Spleen (tissue), 13 donors: ENCODE measurements around the gene DHX35. TPM values are rescaled to one million over a fixed set of nuclear protein-coding genes. Genes with fewer than 3 reads are reported as not detected.

Experiments
- DNase-seq: peaks from one replicate; pipeline ENCODE4 v3.0.0-alpha.2; 2020
- H3K27ac ChIP-seq, 8 donors: fragments of 200-600 bp; sonication (generic) in 7 of 8; 1 replicate in 4 of 8; 2 replicates in 4 of 8; pipeline versions ENCODE4 v1.5.0 to v1.8.0; 2016 to 2021; ENCODE audit warnings: inconsistent platforms in 4 of 8, mild to moderate bottlenecking in 4 of 8, moderate library complexity in 1 of 8
- H3K27me3 ChIP-seq, 7 donors: fragments of 200-600 bp; sonication (generic) in 6 of 7; replicated peaks in 1 of 7; 1 replicate in 4 of 7; 2 replicates in 3 of 7; pipeline versions ENCODE4 v1.5.0 to v1.8.0; 2016 to 2021; ENCODE audit warnings: inconsistent platforms in 3 of 7, mild to moderate bottlenecking in 1 of 7
- H3K36me3 ChIP-seq, 6 donors: fragments of 200-600 bp; sonication (generic) in 5 of 6; 1 replicate in 4 of 6; 2 replicates in 2 of 6; pipeline versions ENCODE4 v1.5.0 to v1.8.0; 2016 to 2021; ENCODE audit warnings: inconsistent platforms in 2 of 6
- H3K4me1 ChIP-seq, 6 donors: fragments of 200-600 bp; sonication (generic) in 5 of 6; 1 replicate in 3 of 6; 2 replicates in 3 of 6; pipeline versions ENCODE4 v1.5.0 to v1.8.0; 2016 to 2021; ENCODE audit warnings: inconsistent platforms in 3 of 6
- H3K4me3 ChIP-seq, 8 donors: fragments of 200-600 bp; sonication (generic) in 7 of 8; 1 replicate in 4 of 8; 2 replicates in 4 of 8; pipeline versions ENCODE4 v1.5.0 to v1.8.0; 2016 to 2021; ENCODE audit warnings: inconsistent platforms in 4 of 8, mild to moderate bottlenecking in 4 of 8, moderate library complexity in 2 of 8
- H3K9me3 ChIP-seq, 8 donors: fragments of 200-600 bp; sonication (generic) in 7 of 8; 1 replicate in 4 of 8; 2 replicates in 4 of 8; pipeline versions ENCODE4 v1.5.0 to v1.8.0; 2016 to 2021; ENCODE audit warnings: inconsistent platforms in 4 of 8
- POLR2A ChIP-seq, 3 donors: fragments of 450-650 bp; IDR thresholded peaks; one replicate each; pipeline ENCODE4 v1.5.1; 2017; ENCODE audit warnings: antibody characterized with exemption in 3 of 3, mild to moderate bottlenecking in 1 of 3
- POLR2AphosphoS5 ChIP-seq, 3 donors: sonication (generic); formaldehyde crosslinking; IDR thresholded peaks; one replicate each; pipeline ENCODE4 v1.5.1; 2017; ENCODE audit warnings: antibody characterized with exemption in 3 of 3
- WGBS, 5 donors: extraction: QIAGEN DNeasy Blood & Tissue Kit in 3 of 5; methylation state at CpG; one replicate each; pipeline versions ENCODE4 v1.1.5 to v1.1.7; 2013 to 2018; 5-methylcytosine and 5-hydroxymethylcytosine counted together
- intact Hi-C: fragments of 100-400 bp; cut with DNase I; formaldehyde crosslinking; loops from one replicate; pipeline ENCODE4 v1.15.0; 2023; ENCODE audit warnings: low total_unique reads
- long read RNA-seq, 2 donors: transcript quantifications; one replicate each; lab custom pipeline, GENCODE V29; 2026
- polyA plus RNA-seq, 3 donors: library from polyadenylated mRNA; stranded (reverse); fragments of 200-250 nt; gene quantifications; one replicate each; pipeline ENCODE4 v1.2.1, GENCODE V29; 2013
- total RNA-seq, 7 donors: library from RNA; depleted of rRNA in 3 of 7; stranded (reverse); fragments of >200 nt in 3 of 7; fragmentation: NEBNext Ultra II Directional in 4 of 7; extraction: Animal tissue kit (Norgen Biotek cat#: 25700) in 4 of 7; gene quantifications; one replicate each; pipeline versions ENCODE4 v1.1.0 to v1.2.1, GENCODE V29; 2016 to 2021
- TF ChIP-seq, protein P1 (sequence below), 11 experiments: fragments of 200-600 bp in 7 of 11; fragments of 450-650 bp in 4 of 11; sonication (generic) in 4 of 11; IDR thresholded peaks in 8 of 11; conservative IDR thresholded peaks in 3 of 11; 1 replicate in 7 of 11; 2 replicates in 4 of 11; pipeline versions ENCODE4 v1.4.0 to v1.8.0; 2016 to 2021; ENCODE audit warnings: antibody characterized with exemption in 11 of 11, inconsistent platforms in 4 of 11, mild to moderate bottlenecking in 1 of 11
- donor health status: healthy with polysubstance abuse.
- donor health status: DM: no; HTN: no; CAD: no; lungs with moderate emphysema.
- donor health status: DM: no; HTN: no; CAD: no.
- donor health status: Bipolar disorder and iron deficiency.
- donor health status: healthy.
- donor health status: DM: no; HTN: no; CAD: no.
- donor health status: DM: yes; HTN: yes; CAD: no.

DHX35 gene, protein sequence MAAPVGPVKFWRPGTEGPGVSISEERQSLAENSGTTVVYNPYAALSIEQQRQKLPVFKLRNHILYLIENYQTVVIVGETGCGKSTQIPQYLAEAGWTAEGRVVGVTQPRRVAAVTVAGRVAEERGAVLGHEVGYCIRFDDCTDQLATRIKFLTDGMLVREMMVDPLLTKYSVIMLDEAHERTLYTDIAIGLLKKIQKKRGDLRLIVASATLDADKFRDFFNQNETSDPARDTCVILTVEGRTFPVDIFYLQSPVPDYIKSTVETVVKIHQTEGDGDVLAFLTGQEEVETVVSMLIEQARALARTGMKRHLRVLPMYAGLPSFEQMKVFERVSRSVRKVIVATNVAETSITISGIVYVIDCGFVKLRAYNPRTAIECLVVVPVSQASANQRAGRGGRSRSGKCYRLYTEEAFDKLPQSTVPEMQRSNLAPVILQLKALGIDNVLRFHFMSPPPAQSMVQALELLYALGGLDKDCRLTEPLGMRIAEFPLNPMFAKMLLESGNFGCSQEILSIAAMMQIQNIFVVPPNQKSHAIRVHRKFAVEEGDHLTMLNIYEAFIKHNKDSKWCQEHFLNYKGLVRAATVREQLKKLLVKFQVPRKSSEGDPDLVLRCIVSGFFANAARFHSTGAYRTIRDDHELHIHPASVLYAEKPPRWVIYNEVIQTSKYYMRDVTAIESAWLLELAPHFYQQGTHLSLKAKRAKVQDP
- total RNA-seq (10 to 100 TPM in 6 of 7 donors, 1 to 10 TPM in 1; 9.0 to 16.4 (median 12.3) TPM), polyA plus RNA-seq (1 to 10 TPM; 4.7 to 8.1 (median 5.3) TPM)
- long read RNA-seq, donor 1, partial matches to known transcripts: 0 of 4 reads
- long read RNA-seq, donor 1, other reads (novel, unspliced or antisense): 0 of 4 reads
- long read RNA-seq, donor 2, partial matches to known transcripts: 0 of 1 reads
- long read RNA-seq, donor 2, other reads (novel, unspliced or antisense): 0 of 1 reads

DNA sequence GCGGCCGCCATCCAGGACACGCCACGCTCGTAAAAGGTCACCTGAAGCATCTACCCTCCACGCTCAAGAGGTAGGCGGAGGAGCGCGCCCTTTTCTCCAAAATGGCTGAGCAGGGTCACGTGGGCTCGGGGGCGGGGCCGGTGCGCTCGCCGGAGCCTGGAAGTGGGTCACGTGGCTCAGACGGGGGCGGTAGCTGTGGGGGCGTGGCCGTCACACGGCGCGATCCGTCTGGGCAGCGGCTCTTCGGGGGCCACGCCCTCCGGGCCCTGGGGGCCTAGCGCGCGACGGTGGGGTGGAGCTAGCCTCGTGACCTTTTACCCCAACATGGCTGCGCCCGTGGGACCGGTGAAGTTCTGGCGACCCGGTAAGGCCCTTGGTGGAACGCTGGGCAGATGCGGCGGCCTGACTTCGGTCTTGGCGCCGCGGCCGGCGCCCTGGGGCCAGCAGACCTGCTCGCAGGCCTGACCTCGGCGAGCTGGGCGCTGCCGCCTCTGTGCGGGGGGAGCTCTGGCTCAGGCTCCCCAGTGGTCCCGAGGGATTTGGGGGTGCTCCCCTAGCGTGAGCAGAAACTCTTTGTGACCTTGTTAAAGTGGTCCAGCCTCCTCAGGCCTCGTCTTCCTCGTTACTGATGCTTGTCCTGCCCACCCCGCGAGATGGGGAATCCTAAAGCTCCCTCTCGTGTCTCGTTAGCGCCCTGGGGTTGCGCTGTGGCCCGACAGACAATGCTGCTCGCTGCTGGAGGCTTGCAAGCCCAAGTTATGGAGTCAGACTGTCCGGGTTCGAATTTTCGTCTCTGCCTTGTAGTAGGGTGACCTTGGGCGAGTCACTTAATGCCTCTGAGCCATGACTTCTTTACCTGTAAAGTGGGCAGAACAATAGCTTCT, at the start of gene DHX35:
Gene DHX35 (plus strand): TSS at position 301 of the 884 bp plus-strand sequence. CDS start 24 bp downstream, at position 325.
- 0 to 1% (median 1%) methylated on average over 32 to 70 of the region's 70 CpGs for WGBS, 5 donors

DNA sequence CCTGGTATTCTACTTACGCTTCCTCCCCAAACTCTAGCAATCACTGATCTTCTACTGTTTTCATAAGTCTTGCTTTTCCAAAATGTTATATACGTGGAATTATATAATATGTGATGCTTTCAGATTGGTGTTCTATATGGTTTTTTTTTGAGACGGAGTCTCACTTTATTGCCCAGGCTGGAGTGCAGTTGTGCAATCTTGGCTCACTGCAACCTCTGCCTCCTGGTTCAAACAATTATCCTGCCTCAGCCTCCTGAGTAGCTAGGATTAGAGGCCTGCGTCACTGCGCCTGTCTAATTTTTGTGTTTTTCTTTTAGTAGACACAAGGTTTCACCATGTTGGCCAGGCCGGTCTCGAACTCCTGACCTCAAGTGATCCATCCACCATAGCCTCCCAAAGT, 46.8 kb upstream of the DHX35 start:
- DNase-seq: peak; percentile 12
- H3K27ac ChIP-seq: no peak overlapping the region
- WGBS, 5 donors: 95 to 97% (median 97%) methylated on average over 7 of the region's 7 CpGs
- H3K36me3 ChIP-seq: peaks cover 0 to 100% (median 66%) of the 10 kb centered on the region in 6 donors
- no peaks in the 10 kb centered on the region for H3K9me3 ChIP-seq
- intact Hi-C loops: no loop called here
- H3K4me3 ChIP-seq: no peak overlapping the region
- no peaks in the 10 kb centered on the region for H3K4me1 ChIP-seq
- H3K27me3 ChIP-seq: no peaks in the 10 kb centered on the region
- TF ChIP-seq, protein P1, sequence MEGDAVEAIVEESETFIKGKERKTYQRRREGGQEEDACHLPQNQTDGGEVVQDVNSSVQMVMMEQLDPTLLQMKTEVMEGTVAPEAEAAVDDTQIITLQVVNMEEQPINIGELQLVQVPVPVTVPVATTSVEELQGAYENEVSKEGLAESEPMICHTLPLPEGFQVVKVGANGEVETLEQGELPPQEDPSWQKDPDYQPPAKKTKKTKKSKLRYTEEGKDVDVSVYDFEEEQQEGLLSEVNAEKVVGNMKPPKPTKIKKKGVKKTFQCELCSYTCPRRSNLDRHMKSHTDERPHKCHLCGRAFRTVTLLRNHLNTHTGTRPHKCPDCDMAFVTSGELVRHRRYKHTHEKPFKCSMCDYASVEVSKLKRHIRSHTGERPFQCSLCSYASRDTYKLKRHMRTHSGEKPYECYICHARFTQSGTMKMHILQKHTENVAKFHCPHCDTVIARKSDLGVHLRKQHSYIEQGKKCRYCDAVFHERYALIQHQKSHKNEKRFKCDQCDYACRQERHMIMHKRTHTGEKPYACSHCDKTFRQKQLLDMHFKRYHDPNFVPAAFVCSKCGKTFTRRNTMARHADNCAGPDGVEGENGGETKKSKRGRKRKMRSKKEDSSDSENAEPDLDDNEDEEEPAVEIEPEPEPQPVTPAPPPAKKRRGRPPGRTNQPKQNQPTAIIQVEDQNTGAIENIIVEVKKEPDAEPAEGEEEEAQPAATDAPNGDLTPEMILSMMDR (IDR thresholded peaks at IDR 0.05 in 8 of 11, conservative IDR thresholded peaks at IDR 0.05 in 3 of 11): no peak
- TF ChIP-seq POLR2A (IDR thresholded peaks at IDR 0.05) (no peak), POLR2AphosphoS5 (IDR thresholded peaks at IDR 0.05) (no peak)

More for the DNA sequence above, at the start of gene DHX35:
- intact Hi-C loops: no loop called here
- Histone ChIP-seq H3K27me3 (no peaks in the 10 kb centered on the region), H3K4me3 (peak within 1 kb of the TSS; percentile 86 to 100 (median 96)), H3K4me1 (peaks cover 12 to 36% (median 20%) of the 10 kb centered on the region in 6 donors), H3K27ac (peak within 1 kb of the TSS; percentile 83 to 92 (median 90)), H3K36me3 (peaks cover 0 to 17% (median 0%) of the 10 kb centered on the region in 6 donors), H3K9me3 (no peaks in the 10 kb centered on the region)
- peak in 1 of 3 donors; percentile 66 for TF ChIP-seq POLR2A (IDR thresholded peaks at IDR 0.05)
- TF ChIP-seq, protein P1 (IDR thresholded peaks at IDR 0.05 in 8 of 11, conservative IDR thresholded peaks at IDR 0.05 in 3 of 11): peak in 8 of 11 experiments; percentile 5 to 42 (median 28)
- TF ChIP-seq POLR2AphosphoS5 (IDR thresholded peaks at IDR 0.05): peak; percentile 80 to 91 (median 87)
- peak; percentile 100 for DNase-seq

DNA sequence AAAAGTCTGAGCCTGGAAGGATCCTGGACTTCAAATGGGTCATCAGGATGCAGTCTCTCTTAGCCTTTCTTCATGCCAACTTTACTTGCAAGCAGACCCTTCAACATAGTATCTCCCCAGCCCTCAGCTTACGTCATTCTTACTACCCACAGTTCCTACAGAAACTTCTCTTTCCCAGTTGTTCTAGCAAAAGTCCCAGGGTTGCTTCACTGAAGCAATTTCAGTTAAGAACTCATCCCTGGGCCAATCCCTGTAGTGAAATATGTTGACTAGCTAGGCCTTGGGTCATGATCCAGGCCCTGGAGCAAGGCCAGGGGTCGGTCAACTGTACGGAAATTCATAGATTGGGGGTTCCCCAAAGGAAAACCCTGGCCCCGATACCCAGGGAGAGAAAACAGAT, 44.5 kb upstream of the DHX35 start:
- Histone ChIP-seq H3K27ac (no peak overlapping the region), H3K9me3 (no peaks in the 10 kb centered on the region), H3K4me3 (no peak overlapping the region), H3K4me1 (no peaks in the 10 kb centered on the region), H3K36me3 (peaks cover 0 to 100% (median 64%) of the 10 kb centered on the region in 6 donors), H3K27me3 (no peaks in the 10 kb centered on the region)
- intact Hi-C loops: no loop called here
- DNase-seq: no peak
- no peak for TF ChIP-seq POLR2A (IDR thresholded peaks at IDR 0.05)
- no peak for TF ChIP-seq POLR2AphosphoS5 (IDR thresholded peaks at IDR 0.05)
- TF ChIP-seq, protein P1 (IDR thresholded peaks at IDR 0.05 in 8 of 11, conservative IDR thresholded peaks at IDR 0.05 in 3 of 11): no peak
- 68 to 87% (median 83%) methylated on average over 4 of the region's 4 CpGs for WGBS, 5 donors
